ENCODE results near the gene OR10G3. TPM values are rescaled to one million over a fixed set of nuclear protein-coding genes. Genes with fewer than 3 reads are reported as not detected.
A peak's percentile ranks its signal among the peaks of the same experiment; 100 is the strongest.

The OR10G3 gene
- total RNA-seq, 1 donor from 2014 or later, result not detected

GRCh38 chr14:21535545-21536417 lies 44.1 kb downstream of the OR10G3 start:
- no peak for DNase-seq (ENCODE audit: low spot score)

- DNase-seq (ENCODE audit: low spot score), result no peak
Observed at GRCh38 chr14:21534576-21534975, 45.3 kb downstream of the OR10G3 start.

- DNase-seq (ENCODE audit: low spot score), result no peak
Observed at GRCh38 chr14:21533294-21533693, 46.6 kb downstream of the OR10G3 start.

GRCh38 chr14:21529515-21529914 lies 50.4 kb downstream of the OR10G3 start:
- DNase-seq (ENCODE audit: low spot score), result no peak

GRCh38 chr14:21528381-21529348 lies 51.2 kb downstream of the OR10G3 start:
- no peak for DNase-seq (ENCODE audit: low spot score)

GRCh38 chr14:21527318-21527679 lies 52.6 kb downstream of the OR10G3 start:
- no peak for DNase-seq (ENCODE audit: low spot score)

GRCh38 chr14:21526672-21527317 lies 53.1 kb downstream of the OR10G3 start:
- no peak for DNase-seq (ENCODE audit: low spot score)

- peak; percentile 47 for DNase-seq (ENCODE audit: low spot score)
Observed at GRCh38 chr14:21525962-21526671, 53.8 kb downstream of the OR10G3 start, which contains the start of gene SALL2. Gene SALL2, minus strand, starts transcription at chr14:21526346. Its CDS starts 219 bp downstream, at chr14:21526127.

GRCh38 chr14:21525571-21525961 lies 54.3 kb downstream of the OR10G3 start:
- no peak for DNase-seq (ENCODE audit: low spot score)

- no peak for DNase-seq (ENCODE audit: low spot score)
Observed at GRCh38 chr14:21524575-21525490, 55.0 kb downstream of the OR10G3 start.

GRCh38 chr14:21523203-21523602 lies 56.7 kb downstream of the OR10G3 start:
- no peak for DNase-seq (ENCODE audit: low spot score)

GRCh38 chr14:21521501-21521900 lies 58.4 kb downstream of the OR10G3 start:
- DNase-seq (ENCODE audit: low spot score), result no peak

GRCh38 chr14:21520767-21521166 lies 59.1 kb downstream of the OR10G3 start:
- no peak for DNase-seq (ENCODE audit: low spot score)

GRCh38 chr14:21518725-21519124 lies 61.2 kb downstream of the OR10G3 start:
- DNase-seq (ENCODE audit: low spot score), result no peak

Other genes starting within 250 kb of the OR10G3 start
- 46.8 TPM for gene SUPT16H, start 196.1 kb downstream of the OR10G3 start, total RNA-seq
- gene CHD8, start 124.0 kb downstream of the OR10G3 start, total RNA-seq, result 75.9 TPM
- 20.6 TPM for gene RAB2B, start 103.1 kb downstream of the OR10G3 start, total RNA-seq
- gene TOX4, start 102.9 kb downstream of the OR10G3 start, total RNA-seq, result 66.7 TPM
- 37.5 TPM for gene METTL3, start 68.7 kb downstream of the OR10G3 start, total RNA-seq
- 8.3 TPM for gene SALL2, start 53.7 kb downstream of the OR10G3 start, total RNA-seq
- gene OR10G2, start 54.9 kb upstream of the OR10G3 start, total RNA-seq, result not detected
- gene OR4E2, start 73.8 kb upstream of the OR10G3 start, total RNA-seq, result not detected
- not detected for gene OR4E1, start 93.7 kb upstream of the OR10G3 start, total RNA-seq

All from mucosa of gallbladder (tissue), 1 donor.